Tibial nerve (tissue), 4 donors: ENCODE measurements around the gene PTGIS. TPM values are rescaled to one million over a fixed set of nuclear protein-coding genes. Genes with fewer than 3 reads are reported as not detected.
A peak's percentile ranks its signal among the peaks of the same experiment; 100 is the strongest.

ENCODE experiments used
- DNase-seq, 2 donors: peaks; one replicate each; pipeline ENCODE4 v3.0.0-alpha.2; 2019; ENCODE audit warnings: low spot score in 2 of 2
- H3K27ac ChIP-seq, 4 donors: fragments of 200-600 bp; sonication (generic) in 3 of 4; one replicate each; pipeline ENCODE4 v1.5.1; 2017 to 2019; ENCODE audit warnings: mild to moderate bottlenecking in 1 of 4
- H3K27me3 ChIP-seq, 2 donors: fragments of 200-600 bp; sonication (generic) in 1 of 2; one replicate each; pipeline versions ENCODE4 v1.5.1 to v1.6.0; 2017 to 2019
- H3K36me3 ChIP-seq, 3 donors: fragments of 200-600 bp; sonication (generic); one replicate each; pipeline ENCODE4 v1.5.1; 2018 to 2019
- H3K4me1 ChIP-seq, 4 donors: fragments of 200-600 bp; sonication (generic) in 3 of 4; one replicate each; pipeline ENCODE4 v1.5.1; 2017 to 2019
- H3K4me3 ChIP-seq, 4 donors: fragments of 200-600 bp; sonication (generic) in 3 of 4; one replicate each; pipeline ENCODE4 v1.5.1; 2017 to 2019; ENCODE audit warnings: mild to moderate bottlenecking in 1 of 4, moderate library complexity in 1 of 4
- H3K9me3 ChIP-seq, 4 donors: fragments of 200-600 bp; sonication (generic) in 3 of 4; one replicate each; pipeline ENCODE4 v1.5.1; 2017 to 2019
- EP300 ChIP-seq, 2 donors: sonication (generic); formaldehyde crosslinking; IDR thresholded peaks; one replicate each; pipeline ENCODE4 v1.6.1; 2017; ENCODE audit warnings: antibody characterized with exemption in 2 of 2, mild to moderate bottlenecking in 1 of 2
- POLR2A ChIP-seq, 2 donors: fragments of 450-650 bp; IDR thresholded peaks; one replicate each; pipeline ENCODE4 v1.6.1; 2017; ENCODE audit warnings: antibody characterized with exemption in 2 of 2, mild to moderate bottlenecking in 2 of 2, moderate library complexity in 2 of 2
- WGBS, 2 donors: methylation state at CpG; one replicate each; pipeline ENCODE4 v1.1.5; 2018; 5-methylcytosine and 5-hydroxymethylcytosine counted together
- total RNA-seq, 4 donors: library from RNA; depleted of rRNA; stranded (reverse); fragments of >200 nt; gene quantifications; one replicate each; pipeline ENCODE4 v1.1.0, GENCODE V29; 2016
- TF ChIP-seq, protein P1 (sequence below), 5 experiments: fragments of 200-600 bp in 3 of 5; fragments of 450-650 bp in 2 of 5; sonication (generic) in 3 of 5; IDR thresholded peaks; one replicate each; pipeline ENCODE4 v1.5.1; 2016 to 2019; ENCODE audit warnings: antibody characterized with exemption in 5 of 5, mild to moderate bottlenecking in 3 of 5, moderate library complexity in 2 of 5

Gene PTGIS
- total RNA-seq, 4 donors from 2014 or later = 31.5 to 92.4 (median 47.5) TPM

DNA sequence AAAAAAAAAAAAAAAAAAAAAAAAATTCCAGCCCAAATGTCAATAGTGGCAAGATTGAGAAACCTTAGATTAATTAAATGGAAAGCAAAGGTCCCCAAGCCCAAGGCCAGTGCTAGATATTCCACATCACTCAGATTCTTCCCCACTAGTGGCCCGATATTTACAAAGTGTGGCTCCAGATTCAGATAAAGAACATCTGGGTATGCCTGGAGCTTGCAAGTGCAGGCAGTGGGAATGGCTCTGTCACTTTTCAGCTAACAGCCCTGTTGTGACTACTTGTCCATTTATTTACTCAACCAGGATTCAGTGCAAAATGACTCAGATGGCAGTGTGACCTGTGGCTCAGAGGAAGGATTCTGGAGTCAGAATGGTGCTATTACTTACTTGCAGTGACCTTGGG lies 77.2 kb downstream of the PTGIS start:
- TF ChIP-seq, protein P1, sequence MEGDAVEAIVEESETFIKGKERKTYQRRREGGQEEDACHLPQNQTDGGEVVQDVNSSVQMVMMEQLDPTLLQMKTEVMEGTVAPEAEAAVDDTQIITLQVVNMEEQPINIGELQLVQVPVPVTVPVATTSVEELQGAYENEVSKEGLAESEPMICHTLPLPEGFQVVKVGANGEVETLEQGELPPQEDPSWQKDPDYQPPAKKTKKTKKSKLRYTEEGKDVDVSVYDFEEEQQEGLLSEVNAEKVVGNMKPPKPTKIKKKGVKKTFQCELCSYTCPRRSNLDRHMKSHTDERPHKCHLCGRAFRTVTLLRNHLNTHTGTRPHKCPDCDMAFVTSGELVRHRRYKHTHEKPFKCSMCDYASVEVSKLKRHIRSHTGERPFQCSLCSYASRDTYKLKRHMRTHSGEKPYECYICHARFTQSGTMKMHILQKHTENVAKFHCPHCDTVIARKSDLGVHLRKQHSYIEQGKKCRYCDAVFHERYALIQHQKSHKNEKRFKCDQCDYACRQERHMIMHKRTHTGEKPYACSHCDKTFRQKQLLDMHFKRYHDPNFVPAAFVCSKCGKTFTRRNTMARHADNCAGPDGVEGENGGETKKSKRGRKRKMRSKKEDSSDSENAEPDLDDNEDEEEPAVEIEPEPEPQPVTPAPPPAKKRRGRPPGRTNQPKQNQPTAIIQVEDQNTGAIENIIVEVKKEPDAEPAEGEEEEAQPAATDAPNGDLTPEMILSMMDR (IDR thresholded peaks at IDR 0.05) = no peak
- no peaks in the 10 kb centered on the region for H3K36me3 ChIP-seq
- DNase-seq = no peak
- no peaks in the 10 kb centered on the region for H3K4me1 ChIP-seq
- 88 to 90% methylated on average over 1 of the region's 1 CpG for WGBS, 2 donors
- no peak overlapping the region for H3K4me3 ChIP-seq
- no peaks in the 10 kb centered on the region for H3K9me3 ChIP-seq
- peaks cover 0 to 24% of the 10 kb centered on the region in 2 donors for H3K27me3 ChIP-seq
- no peak overlapping the region for H3K27ac ChIP-seq

DNA sequence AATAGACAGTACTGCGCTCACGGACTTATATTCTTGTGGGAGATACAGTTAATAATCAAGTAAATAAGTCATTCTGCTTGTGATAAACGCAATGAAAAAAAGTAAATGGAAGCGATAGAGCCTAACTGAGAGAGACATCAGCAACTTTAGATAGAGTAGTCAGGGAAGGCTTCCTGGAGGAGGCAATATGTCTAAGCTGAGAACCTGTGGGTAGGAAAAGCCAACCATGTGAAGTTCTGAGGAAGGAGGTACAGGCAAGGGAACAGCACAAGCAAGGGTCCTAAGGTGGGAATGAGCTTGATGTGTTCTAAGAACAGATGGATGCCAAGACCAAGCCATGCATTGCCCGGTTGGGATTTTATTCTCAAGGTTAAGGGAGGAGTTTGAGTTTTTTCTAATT lies 78.2 kb downstream of the PTGIS start:
- peaks cover 0 to 3% (median 0%) of the 10 kb centered on the region in 4 donors for H3K4me1 ChIP-seq
- H3K9me3 ChIP-seq = no peaks in the 10 kb centered on the region
- H3K27ac ChIP-seq = no peak overlapping the region
- H3K4me3 ChIP-seq = no peak overlapping the region
- WGBS, 2 donors = 87 to 93% methylated on average over 5 of the region's 5 CpGs
- no peaks in the 10 kb centered on the region for H3K36me3 ChIP-seq
- no peak for TF ChIP-seq EP300 (IDR thresholded peaks at IDR 0.05)
- TF ChIP-seq, protein P1 (IDR thresholded peaks at IDR 0.05) = no peak
- TF ChIP-seq POLR2A (IDR thresholded peaks at IDR 0.05) = no peak
- H3K27me3 ChIP-seq = peaks cover 0 to 34% of the 10 kb centered on the region in 2 donors
- DNase-seq = no peak

DNA sequence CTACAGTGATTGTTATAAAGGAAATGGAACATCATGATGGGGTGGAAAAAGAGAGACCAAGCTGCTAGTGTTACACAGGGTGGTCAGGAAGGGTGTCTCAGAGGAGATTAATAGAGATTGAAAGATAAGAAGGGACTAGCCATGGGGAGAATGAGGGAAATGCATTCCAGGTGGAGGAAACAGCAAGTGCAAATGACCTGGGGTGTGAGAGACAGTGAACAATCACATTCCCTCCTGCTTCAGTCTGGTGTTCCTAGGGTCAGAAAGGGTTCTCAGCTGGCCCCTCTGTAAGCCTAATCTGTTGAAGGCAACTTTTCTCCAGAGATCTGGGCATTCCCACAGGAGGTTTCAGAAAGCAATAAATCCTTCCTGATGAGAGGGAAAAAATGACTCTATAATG lies 81.9 kb downstream of the PTGIS start:
- Histone ChIP-seq H3K4me1 (peaks cover 0 to 28% (median 8%) of the 10 kb centered on the region in 4 donors), H3K27ac (no peak overlapping the region), H3K9me3 (no peaks in the 10 kb centered on the region), H3K27me3 (peaks cover 0 to 60% of the 10 kb centered on the region in 2 donors), H3K36me3 (no peaks in the 10 kb centered on the region), H3K4me3 (no peak overlapping the region)
- DNase-seq = no peak
- TF ChIP-seq, protein P1 (IDR thresholded peaks at IDR 0.05) = no peak
- TF ChIP-seq POLR2A (IDR thresholded peaks at IDR 0.05) = no peak
- TF ChIP-seq EP300 (IDR thresholded peaks at IDR 0.05) = no peak

DNA sequence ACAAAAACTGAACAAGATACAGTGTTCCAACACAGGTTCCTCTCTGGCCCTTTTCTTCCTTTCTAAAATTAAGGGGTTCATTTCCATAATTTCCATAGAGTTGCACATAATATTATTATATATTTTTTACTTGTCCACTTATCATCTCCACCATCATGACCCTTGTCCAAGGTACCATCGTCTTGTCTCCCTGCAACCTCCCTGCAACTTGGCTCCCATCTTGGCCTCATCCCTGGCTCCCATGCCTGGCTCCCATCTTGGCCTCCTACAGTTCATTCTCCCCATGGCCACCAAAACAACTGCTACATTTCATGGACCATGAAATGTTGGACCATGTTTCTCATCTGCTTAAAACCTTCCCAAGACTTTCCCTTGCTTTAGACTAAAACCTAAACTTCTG lies 82.4 kb downstream of the PTGIS start:
- Histone ChIP-seq H3K36me3 (no peaks in the 10 kb centered on the region), H3K9me3 (no peaks in the 10 kb centered on the region), H3K27me3 (peaks cover 0 to 60% of the 10 kb centered on the region in 2 donors), H3K4me1 (peaks cover 0 to 28% (median 8%) of the 10 kb centered on the region in 4 donors), H3K27ac (no peak overlapping the region), H3K4me3 (no peak overlapping the region)
- WGBS, 2 donors = 75 to 87% methylated on average over 1 of the region's 1 CpG
- TF ChIP-seq EP300 (IDR thresholded peaks at IDR 0.05) = no peak
- TF ChIP-seq, protein P1 (IDR thresholded peaks at IDR 0.05) = no peak
- no peak for TF ChIP-seq POLR2A (IDR thresholded peaks at IDR 0.05)
- DNase-seq = no peak

DNA sequence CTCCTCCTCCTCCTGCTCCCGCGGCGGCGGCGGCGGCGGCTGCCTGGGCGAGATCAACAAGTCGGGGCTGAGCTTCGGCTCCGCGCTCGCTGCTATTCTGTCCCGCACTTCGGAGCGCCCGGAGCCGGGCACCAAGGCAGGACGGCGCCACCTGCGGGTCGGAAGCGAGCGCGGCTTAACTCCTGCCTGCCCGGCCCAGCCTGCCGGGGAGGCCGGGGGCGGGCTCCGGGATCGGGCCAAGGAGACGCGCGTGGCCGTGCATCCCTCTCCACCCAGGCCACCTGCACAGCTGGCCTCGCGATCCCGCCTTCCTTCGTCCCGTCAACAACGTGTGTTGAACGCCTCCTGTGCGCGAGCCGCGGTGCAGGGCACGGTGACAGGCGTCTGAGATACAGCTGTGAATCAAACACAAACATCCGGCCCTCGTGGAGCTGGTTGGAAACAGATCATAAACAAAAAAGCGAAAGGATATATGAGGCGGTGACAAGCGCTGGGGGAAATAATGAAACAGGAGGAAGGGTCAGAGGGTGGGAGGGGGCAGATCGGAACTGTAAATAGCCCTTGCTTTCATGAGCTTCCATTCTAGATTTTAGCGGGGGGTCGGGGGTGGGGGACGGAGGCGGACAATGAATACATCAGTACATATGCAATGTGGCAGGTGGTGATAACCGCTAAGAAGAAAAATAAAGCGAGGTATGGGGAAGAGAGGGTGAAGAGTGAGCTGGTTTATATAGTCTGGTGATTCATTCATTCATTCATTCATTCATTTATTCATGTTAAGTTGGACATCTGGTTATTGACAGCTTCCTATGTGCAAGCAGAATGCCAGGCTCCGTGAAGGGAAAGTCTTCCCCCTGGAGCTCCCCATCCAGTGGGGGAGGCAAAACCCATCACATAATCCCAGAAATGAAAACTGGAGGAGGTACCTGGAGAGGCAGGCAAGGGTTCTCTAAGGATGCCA lies 83.5 kb downstream of the PTGIS start:
- TF ChIP-seq, protein P1 (IDR thresholded peaks at IDR 0.05) = peak; percentile 48 to 95 (median 60)
- TF ChIP-seq POLR2A (IDR thresholded peaks at IDR 0.05) (no peak), EP300 (IDR thresholded peaks at IDR 0.05) (peak in 1 of 2 donors; percentile 21)
- H3K9me3 ChIP-seq = no peaks in the 10 kb centered on the region
- peak; percentile 67 to 72 for DNase-seq
- peak overlapping the region; percentile 24 to 55 (median 30) for H3K4me3 ChIP-seq
- no peaks in the 10 kb centered on the region for H3K36me3 ChIP-seq
- peaks cover 0 to 37% (median 8%) of the 10 kb centered on the region in 4 donors for H3K4me1 ChIP-seq
- no peak overlapping the region for H3K27ac ChIP-seq
- H3K27me3 ChIP-seq = peaks cover 0 to 54% of the 10 kb centered on the region in 2 donors
- WGBS, 2 donors = 2 to 3% methylated on average over 21 to 61 of the region's 61 CpGs
